Activated T-cell treated with anti-CD3 and anti-CD28 coated beads for 48 hours (primary cell): ENCODE data around the gene PIEZO2.

Source experiments
- DNase-seq: peaks from one replicate; pipeline ENCODE4 v3.0.0-alpha.2; 2020; ENCODE audit warnings: low read depth

Gene PIEZO2

DNA sequence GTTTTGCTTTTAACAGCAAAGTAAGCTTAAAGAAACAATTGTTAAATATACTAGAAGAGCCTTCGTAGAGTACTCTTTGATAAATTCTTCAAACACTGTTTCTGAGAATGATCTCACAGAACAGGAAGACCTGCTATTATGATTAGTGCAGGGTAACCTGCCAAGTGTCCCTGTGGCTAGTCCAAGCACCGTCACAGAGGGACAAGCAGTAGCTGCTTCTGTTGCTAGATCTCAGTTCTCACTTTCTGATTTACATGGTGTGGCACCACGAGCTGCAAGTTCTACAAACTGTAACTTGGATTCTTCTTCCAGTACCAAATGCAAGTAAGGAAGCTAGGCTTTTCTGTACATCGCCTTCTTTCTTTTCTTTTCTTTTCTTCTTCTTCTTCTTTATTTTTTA is 121.5 kb downstream of the PIEZO2 start:
- DNase-seq = no peak

DNA sequence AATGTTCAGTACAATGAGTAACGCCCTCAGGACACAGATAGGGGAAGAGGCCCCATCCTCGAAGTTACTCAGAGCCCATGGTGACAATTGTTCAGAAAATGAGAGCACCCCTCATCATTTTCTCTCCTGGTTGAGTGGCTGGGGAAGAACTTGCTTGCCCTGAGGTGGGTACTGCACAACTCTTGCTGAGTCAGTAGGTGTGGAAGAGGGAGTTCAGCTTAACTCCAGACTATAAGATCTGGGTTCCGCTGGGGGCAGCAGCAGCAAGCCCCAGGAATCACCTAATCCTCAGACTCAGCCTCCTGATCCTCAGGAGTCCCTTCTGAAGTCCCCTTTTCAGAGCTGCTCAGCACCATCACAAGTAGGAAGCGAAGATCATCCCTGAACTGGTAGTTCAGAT is 123.7 kb downstream of the PIEZO2 start:
- DNase-seq = no peak

DNA sequence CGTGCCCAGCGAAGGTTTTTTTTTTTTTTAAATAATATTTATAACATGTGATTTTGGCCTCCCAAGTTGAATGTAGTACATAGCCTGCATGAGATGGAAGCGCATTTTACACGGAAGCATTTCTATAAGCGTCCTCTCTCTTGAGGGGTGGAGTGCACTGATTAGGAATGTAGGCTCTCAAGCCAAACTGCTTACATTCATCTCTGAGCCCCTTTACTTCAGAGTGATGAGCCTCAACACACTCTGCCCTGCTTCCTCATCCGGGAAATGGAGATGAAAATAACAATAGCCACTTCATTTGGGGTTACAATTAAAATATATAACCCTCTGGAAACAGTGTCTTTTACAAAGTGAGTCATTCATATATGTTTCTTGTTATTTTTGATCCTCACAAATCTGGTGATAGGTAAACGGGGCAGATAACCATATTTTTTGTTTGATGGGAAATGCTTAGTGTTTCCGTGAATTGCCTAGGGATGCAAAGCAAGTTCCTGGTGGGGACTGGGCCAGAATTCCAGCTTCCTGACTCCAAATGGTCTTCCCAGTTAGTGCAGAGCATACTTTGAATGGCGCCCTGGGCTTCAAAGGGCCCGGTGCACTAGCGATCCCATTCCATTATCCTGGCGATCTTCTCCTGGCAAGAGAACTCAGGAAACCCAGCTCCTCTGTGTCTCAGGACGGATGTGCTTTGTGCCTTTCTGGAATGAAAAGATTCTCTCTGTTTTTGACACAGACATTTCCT is 124.3 kb downstream of the PIEZO2 start:
- no peak for DNase-seq

DNA sequence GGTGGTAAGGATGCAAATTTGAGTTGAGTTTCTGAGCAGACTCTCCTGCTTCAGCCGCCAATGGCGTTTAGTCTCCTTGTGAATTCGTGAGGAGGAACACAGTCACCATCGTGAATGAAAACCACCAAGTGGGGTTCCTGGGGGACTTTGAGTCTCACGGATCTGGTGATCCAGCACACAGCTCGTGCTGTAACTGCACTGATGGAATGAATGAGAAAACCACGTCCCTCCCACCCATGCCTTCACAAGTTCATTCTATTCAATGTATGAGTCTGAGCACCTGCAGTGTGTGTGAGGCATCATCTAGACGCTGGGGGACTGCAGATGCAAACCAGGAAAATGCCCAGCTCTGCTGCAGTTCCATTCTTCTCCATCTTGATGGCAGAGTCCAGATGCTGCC is 127.9 kb downstream of the PIEZO2 start:
- no peak for DNase-seq

DNA sequence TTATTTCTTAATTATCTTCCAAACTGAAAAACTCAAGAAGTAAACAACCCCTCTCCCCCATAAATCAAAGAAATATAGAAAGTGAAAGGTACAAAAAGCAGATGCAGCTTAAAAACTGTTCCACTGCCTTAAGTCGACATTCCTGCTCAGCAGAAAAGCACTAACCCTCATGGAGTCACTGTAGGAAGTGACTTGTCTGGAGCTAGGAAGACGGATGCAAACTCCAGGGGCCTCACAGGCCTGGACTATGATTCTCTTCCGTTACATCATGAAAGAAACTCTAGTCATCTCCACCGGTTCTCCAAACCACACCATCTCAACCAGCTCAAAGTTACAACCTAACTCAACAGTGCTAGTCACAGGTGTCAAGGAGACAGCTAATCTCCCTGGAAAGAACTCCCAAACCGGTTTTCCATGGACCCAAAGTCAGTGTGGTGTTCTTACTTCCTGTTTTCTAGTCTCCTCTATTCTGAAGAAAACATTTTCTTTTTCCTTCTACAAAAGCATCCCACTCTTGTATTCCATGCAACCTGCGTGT is 128.4 kb downstream of the PIEZO2 start:
- no peak for DNase-seq

DNA sequence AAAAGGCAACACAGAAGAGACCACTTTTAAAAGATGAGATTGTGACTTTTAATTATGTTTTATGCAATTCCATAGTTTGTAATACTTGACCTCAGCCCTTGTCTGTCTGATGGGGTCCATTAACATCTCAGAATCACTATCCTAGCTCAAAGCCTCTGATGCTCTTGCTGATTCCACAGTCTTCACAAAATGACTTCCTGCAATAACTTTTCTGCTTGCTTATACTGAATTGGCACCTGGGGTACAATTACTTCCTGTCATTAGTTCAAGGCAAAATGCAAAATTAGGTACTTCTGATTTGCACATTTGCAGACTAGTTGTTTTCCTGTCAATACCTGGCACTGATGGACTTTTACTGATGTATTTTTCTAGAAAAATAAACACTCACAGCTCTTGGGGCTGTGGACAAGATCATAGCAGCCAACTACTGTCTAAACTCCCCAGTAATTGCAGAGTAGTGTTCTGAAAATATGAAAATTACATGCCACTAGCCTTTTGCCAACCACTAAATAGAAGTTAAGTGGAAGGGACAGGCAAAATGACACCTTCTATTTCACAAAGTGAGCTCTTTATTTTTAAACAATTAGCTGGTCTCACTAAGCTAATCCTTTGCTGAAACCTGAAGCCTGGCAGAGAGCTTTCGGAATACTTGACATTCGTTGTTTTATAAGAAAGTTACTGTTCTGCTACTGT is 129.1 kb downstream of the PIEZO2 start:
- DNase-seq = no peak

DNA sequence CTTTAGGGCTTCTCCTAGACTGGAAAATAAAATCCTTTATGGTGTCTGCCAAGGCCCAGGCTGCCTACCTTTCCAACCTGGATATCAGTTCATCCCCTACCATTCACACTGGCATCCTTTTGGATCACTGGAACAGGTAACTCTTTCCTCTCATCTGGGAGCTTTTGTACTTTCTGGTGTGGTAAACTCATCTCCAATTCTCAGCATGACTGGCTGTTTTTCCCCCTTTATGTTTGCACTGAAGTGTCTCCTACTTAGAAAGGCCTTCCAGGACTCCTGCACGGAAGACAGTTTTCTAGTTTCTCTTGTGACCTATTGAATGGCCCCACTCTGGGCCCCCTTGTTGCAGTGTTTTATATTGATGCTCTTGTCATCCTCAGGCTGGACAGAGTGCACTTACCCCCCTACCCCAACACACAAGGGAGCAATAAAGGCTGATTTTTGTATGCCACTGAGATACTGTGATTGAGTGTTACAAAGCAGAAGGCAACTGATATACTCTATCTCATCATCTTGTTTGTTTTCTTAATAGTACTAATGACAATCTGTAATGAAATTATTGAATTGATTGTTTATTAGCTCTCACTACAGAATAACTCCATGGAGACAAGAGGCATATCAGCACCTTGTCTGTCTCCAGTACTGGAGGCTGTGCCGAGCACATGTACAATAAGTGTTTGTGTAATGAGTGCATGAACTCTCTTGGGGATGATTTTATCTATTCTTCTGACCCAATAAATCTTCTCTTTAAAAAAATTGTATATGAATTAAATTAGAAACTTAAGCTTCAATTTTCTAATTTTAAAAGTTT is 129.9 kb downstream of the PIEZO2 start:
- DNase-seq = no peak

DNA sequence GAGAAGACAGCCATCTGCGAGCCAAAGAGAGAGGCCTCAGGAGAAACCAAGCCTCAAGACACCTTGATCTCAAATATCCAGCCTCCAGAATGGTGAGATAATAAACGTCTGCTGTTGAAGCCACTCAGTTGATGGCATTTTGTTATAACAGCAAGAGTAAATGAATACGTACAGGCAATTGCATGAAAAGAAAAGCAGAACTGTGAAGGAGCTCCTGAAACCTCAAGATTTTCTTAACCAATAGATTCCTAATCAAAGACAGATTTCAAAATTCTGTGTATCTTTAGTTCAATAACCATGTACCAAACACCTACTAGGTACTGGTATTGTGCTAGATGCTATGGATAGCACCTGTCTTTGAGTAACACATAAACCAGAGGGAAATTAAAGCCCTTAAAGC is 139.5 kb downstream of the PIEZO2 start:
- no peak for DNase-seq

DNA sequence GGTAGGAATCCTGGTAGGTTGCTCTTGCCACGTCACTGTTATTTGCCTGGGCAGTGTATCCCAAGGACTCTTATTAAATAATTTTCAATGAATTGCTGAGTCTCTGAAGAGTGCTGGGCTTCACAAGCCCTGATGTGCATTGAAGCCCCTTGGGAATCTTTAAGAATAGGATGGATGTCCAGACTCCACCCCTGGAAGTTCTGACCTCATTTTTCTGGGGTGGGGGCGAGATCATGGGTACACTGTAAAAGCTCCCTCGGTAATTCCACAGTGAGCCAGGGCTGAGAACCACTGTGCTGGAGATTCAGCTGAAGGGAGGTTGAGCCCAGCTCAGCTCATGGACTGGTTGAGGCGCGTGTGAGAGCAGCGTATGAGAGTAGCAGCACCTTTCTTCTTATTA is 140.2 kb downstream of the PIEZO2 start:
- no peak for DNase-seq

DNA sequence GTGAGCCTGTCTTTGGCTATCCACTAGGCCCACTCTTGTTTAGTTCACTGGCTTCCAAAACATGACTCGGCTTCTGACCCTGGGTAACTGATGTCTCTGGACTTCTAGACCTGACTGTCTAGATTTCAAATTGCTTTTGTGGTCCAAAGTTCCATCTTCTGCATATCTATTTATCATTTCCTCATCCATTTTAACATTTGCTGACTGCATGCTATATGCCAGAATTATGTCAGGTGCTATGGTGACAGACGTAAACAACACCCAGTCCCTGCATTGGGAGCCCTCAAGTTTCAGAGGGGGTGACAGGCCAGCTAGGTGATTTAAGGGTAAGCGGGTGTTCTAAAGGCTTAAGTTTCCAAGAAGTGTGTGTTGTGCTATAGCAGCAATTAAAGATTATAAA is 140.9 kb downstream of the PIEZO2 start:
- DNase-seq = no peak

DNA sequence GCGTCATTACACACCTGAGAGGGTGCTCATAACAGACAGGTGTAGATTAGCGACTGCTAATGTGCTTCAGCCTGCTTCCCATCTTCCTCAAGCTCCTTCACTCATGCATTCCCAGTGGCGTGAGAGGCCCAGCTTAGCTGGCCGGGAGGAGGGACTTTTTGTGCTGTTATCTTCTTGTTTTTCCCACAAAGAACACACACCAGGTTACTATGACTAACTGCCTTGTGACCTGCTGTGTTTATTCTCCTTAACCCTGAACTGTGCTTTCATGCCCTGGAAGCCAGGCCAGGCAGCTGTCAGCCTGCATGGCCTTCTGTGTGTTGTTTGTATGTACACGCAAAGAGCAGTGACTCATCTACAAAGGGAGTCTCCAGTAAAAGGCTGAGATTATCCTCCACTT is 143.8 kb downstream of the PIEZO2 start:
- no peak for DNase-seq

DNA sequence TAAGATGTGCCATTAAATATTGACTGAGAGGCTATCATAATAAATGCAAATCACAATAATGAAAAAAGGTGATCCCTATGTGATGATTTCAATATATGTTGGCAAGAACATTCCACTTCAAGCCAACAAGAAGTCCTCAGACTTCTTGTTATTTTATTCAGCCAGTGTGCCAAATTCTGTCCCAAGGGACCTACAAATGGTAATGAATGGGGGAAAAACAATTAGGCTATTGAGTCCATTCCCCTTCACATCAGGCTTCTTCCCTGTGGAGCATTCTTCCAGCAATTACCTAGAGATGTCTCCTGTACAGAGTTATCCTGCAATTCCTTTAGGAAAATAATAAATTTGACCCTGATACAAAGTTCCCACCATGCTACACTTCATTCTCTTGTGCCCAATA is 144.4 kb downstream of the PIEZO2 start:
- no peak for DNase-seq

DNA sequence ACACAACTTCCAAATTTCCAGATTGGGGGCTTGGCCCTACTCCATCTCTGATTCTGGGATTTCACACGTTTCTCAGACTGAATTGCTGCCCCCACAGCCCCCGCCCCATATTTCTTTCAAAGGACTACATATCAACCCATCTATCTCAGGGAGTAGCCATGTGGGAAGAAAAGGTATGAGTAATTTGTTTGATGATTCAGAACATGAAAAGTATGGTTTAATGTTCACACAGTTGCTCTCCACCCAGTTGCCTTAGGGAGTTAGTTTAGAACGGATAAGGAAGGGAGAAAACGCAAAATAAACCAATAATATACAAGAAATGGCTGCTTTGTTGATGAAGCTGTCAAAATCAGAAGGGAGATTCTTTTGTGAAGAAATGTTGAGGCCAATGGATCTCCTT is 145.1 kb downstream of the PIEZO2 start:
- no peak for DNase-seq

DNA sequence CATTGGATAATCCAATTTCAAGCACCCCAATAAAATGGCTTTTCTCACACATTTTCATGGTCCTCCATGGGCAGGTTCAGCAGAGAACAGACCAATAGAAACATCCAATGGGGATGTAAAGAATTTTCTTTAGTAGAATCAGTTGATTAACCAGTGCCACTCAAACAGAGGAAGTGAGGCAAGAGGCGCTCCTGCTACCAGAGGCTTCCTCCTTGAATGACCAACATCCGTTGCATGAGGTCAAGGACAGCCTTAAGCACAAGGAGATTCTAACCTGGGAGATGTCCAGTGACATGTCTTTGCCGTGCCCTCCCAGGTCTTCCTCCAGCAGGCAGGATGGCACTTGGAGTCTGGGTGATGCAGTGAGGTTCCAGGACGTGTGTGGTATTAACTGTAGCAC is 146.6 kb downstream of the PIEZO2 start:
- DNase-seq = no peak

DNA sequence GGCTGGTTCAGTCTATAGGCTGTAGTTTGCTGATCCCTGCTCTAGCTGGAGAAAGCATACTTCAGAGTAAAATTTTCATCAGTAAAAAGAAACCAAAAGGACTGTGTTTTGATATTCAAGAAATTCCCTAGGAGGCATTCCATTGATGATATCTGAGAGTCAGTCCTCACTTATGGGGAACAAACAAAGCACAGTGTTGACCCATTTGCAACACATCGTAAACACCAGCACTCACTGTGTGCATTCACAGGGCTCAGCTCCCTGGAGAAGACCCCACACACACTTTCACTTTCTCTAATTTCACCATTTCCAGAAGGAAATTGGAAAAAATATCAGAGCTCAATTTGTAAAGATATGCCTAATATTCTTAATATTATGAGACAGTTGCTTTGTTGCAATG is 147.1 kb downstream of the PIEZO2 start:
- DNase-seq = no peak

DNA sequence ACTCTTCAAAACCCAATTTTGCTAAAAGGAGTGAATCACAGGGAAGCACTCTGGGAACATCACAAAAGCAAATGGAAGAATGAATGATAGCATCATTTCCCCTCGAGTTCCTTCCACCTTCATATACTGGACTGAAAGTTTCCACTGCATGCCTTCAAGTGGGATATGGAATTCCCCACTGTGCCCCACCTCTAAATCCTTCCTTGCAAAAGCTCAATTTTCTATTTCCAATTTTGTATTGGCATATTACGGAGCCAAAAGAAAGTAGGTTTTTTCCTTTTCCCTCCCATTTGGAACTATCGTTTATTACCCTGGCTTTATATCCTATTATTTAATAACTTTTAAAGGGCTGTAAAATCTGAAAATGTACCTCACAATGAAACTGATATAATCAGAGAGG is 149.3 kb downstream of the PIEZO2 start:
- DNase-seq = no peak

DNA sequence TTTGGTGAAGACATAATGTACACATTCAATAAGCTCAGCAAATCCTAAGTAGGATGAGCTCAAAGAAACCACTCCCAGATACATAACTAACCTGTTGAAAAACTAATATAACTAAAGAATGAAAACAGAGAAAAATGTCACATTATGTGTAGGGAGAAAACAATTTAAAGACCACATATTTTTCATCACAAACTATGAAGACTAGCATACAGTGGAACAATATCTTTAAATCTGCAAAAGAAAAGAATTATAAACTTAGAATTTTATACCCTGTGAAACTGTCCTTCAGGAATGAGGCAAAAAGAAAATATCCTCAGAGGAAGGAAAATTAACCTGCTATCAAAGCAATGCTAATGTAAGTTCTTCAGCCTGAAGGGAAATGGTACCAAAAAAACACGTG is 151.5 kb downstream of the PIEZO2 start:
- DNase-seq = no peak

DNA sequence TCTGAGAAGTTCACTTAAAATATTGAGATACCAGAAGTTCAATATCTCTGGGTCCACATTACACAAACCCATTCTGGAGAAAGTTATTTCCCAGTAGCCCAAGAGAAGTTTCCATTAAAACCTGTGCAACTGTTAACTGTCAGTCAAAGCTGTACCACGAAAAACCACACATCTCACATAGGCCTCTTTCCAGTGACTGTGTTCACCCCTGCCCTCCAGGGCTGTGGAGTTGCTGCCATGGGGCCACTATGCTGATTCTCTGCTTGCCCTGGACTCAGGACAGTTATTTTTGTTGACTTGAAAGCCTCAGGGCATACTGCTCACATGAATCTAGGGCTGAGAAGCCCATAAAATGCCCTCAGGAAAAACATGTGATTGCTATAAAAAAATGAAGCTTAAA is 153.8 kb downstream of the PIEZO2 start:
- DNase-seq = no peak

DNA sequence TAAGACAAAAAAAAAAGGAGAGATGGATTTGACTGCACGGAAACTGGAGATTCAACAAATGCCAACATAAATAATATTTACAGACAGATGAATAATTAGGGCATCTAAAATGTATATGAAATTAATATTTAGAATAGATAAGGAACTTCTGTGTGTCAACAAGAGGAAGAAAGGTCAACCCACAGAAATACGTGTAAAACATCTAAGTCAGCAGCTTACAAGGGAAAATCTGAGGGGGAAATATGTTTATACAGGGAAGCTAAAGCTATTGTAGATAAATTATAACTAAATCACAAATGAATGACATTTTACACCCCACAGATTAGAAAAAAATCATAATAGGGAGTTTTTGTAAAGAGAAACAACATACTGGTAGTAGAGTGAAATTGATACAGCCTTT is 159.9 kb downstream of the PIEZO2 start:
- DNase-seq = no peak

DNA sequence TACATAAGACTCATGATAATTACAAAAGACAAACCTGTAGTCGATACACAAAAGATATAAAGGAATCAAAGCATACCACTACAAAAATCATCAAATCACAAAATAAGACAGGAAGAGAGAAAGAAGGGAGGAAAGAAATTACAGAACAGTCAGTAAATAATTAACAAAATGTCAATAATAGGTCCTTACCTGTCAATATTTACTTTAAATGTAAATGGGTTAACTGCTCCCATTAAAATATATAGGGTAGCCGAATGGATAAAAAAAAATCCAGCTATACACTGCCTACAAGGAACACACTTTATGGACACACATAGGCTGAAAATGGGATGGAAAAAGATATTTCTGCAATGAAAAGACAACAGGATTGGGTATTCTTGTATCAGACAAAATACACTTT is 163.7 kb downstream of the PIEZO2 start:
- no peak for DNase-seq

DNA sequence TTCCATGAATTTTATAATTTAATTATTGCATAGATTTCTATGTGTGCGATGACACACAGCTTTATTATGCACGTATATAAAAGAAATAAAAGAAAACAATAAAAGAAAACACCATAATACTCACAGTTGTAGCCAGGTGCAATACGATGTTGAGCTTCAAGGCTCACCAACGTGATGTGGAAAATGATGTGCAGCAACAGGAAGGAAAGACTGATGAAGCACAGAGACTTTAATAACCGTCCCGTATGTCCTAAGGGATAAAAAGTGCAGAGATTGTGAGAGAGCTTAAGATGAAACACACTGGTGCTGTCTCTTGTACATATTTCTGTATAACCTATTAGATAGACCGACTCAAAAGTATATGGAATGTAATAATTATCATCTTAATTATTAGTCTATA is 170.0 kb downstream of the PIEZO2 start:
- no peak for DNase-seq

DNA sequence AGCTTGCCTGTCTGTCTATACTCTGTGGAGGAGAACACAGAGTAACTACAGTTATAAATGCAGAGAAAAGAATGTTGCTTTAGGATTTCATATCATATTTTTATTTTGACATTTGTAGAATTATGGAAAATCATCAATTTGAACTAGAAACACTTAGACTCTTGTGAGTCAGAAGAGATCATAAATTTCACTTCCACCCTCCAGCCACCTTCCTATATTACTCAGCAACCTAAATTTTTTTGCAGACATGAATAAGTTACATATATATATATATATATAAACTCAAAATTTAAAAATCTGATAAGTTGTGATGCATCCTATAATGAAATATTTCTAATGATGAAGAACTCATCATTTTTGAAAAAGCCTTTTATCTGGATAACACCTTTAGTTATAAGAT is 172.3 kb downstream of the PIEZO2 start:
- no peak for DNase-seq
